HCT116 (cell line): ENCODE measurements around the gene PTPN12.

Experiments used
- CTCF ChIP-seq, 3 experiments: fragments of 200-600 bp in 1 of 3; sonication (generic) in 1 of 3; IDR thresholded peaks in 2 of 3; conservative IDR thresholded peaks in 1 of 3; 2 replicates each; pipeline ENCODE4 v1.5.1; 2012 to 2017; ENCODE audit warnings: low read depth in 2 of 3, low read length in 2 of 3, antibody characterized with exemption in 1 of 3, borderline replicate concordance in 1 of 3, control low read depth in 1 of 3, mild to moderate bottlenecking in 1 of 3, mixed read lengths in 1 of 3, mixed run types in 1 of 3, moderate library complexity in 1 of 3; ENCODE audit not compliant: insufficient read depth in 1 of 3
- ELF1 ChIP-seq: IDR thresholded peaks from 2 replicates; pipeline ENCODE4 v1.6.1; 2012; ENCODE audit warnings: low read depth, borderline replicate concordance
- JUND ChIP-seq: IDR thresholded peaks from 2 replicates; pipeline ENCODE4 v1.6.1; 2012
- POLR2AphosphoS5 ChIP-seq: IDR thresholded peaks from 2 replicates; pipeline ENCODE4 v1.6.1; 2011; ENCODE audit warnings: mild to moderate bottlenecking, low read depth, low read length, moderate library complexity

GRCh38 chr7:77680266-77680665, 143.2 kb downstream of the PTPN12 start:
- TF ChIP-seq CTCF (IDR thresholded peaks at IDR 0.05 in 2 of 3, conservative IDR thresholded peaks at IDR 0.05 in 1 of 3; ENCODE audit: borderline replicate concordance in 1 of 3, insufficient read depth in 1 of 3, low read depth in 2 of 3, low read length in 2 of 3) (no peak), POLR2AphosphoS5 (no peak), ELF1 (no peak), JUND (no peak)
